G401.6 (cell line): ENCODE results near the gene NTF3.

Experiments used
- FAIRE-seq: peaks from 2 replicates; lab custom pipeline; 2012; peaks lifted over from hg19 to GRCh38; lab: Jason Lieb, UNC

Gene NTF3

GRCh38 chr12:5537771-5538170, 105.9 kb downstream of the NTF3 start:
- FAIRE-seq = no peak
